Vagina (tissue), 2 donors: ENCODE results near the gene GTF2H3. TPM values are rescaled to one million over a fixed set of nuclear protein-coding genes. Genes with fewer than 3 reads are reported as not detected.
A peak's percentile ranks its signal among the peaks of the same experiment; 100 is the strongest.

Experiments
- DNase-seq, 2 donors: peaks; one replicate each; pipeline ENCODE4 v3.0.0-alpha.2; 2017; ENCODE audit errors: extremely low spot score in 2 of 2
- H3K27ac ChIP-seq: fragments of 200-600 bp; sonication (generic); one replicate; pipeline ENCODE4 v1.5.1; 2019
- H3K27me3 ChIP-seq: fragments of 200-600 bp; sonication (generic); one replicate; pipeline ENCODE4 v1.5.1; 2019
- H3K36me3 ChIP-seq, 2 donors: fragments of 200-600 bp; sonication (generic); one replicate each; pipeline ENCODE4 v1.5.1; 2017 to 2019
- H3K4me1 ChIP-seq: fragments of 200-600 bp; sonication (generic); one replicate; pipeline ENCODE4 v1.5.1; 2019
- H3K4me3 ChIP-seq, 2 donors: fragments of 200-600 bp; sonication (generic); 1 replicate in 1 of 2; 2 replicates in 1 of 2; pipeline ENCODE4 v1.5.1; 2016 to 2019
- H3K9me3 ChIP-seq: fragments of 200-600 bp; sonication (generic); one replicate; pipeline ENCODE4 v1.5.1; 2019
- CTCF ChIP-seq, 3 experiments: fragments of 450-650 bp in 2 of 3; fragments of 200-600 bp in 1 of 3; sonication (generic) in 1 of 3; IDR thresholded peaks; one replicate each; pipeline ENCODE4 v1.5.1; 2017 to 2019; ENCODE audit warnings: antibody characterized with exemption in 3 of 3, mild to moderate bottlenecking in 2 of 3, moderate library complexity in 2 of 3
- POLR2A ChIP-seq, 2 donors: fragments of 450-650 bp; IDR thresholded peaks; one replicate each; pipeline ENCODE4 v1.6.1; 2017; ENCODE audit warnings: antibody characterized with exemption in 2 of 2, mild to moderate bottlenecking in 2 of 2, moderate library complexity in 2 of 2
- POLR2AphosphoS5 ChIP-seq, 2 donors: sonication (generic); formaldehyde crosslinking; IDR thresholded peaks; one replicate each; pipeline ENCODE4 v1.9.0; 2017; ENCODE audit warnings: antibody characterized with exemption in 2 of 2, mild to moderate bottlenecking in 2 of 2, low read depth in 1 of 2; ENCODE audit not compliant: insufficient read depth in 1 of 2
- intact Hi-C: fragments of 100-400 bp; cut with DNase I; formaldehyde crosslinking; loops from one replicate; pipeline ENCODE4 v1.15.1; 2023
- total RNA-seq: library from RNA; depleted of rRNA; stranded (reverse); fragments of >200 nt; gene quantifications from one replicate; pipeline ENCODE4 v1.2.3, GENCODE V29; 2016

Gene GTF2H3
- total RNA-seq, 1 donor from 2014 or later: 21.1 TPM

GRCh38 chr12:123667771-123668170 lies 34.1 kb downstream of the GTF2H3 start:
- no peak overlapping the region for H3K27ac ChIP-seq
- peaks cover 0 to 5% of the 10 kb centered on the region in 2 donors for H3K36me3 ChIP-seq
- no peak overlapping the region for H3K4me3 ChIP-seq
- TF ChIP-seq POLR2A (IDR thresholded peaks at IDR 0.05) (no peak), CTCF (IDR thresholded peaks at IDR 0.05) (no peak), POLR2AphosphoS5 (IDR thresholded peaks at IDR 0.05; ENCODE audit: insufficient read depth in 1 of 2, low read depth in 1 of 2) (no peak)
- H3K27me3 ChIP-seq: no peaks in the 10 kb centered on the region
- H3K9me3 ChIP-seq: no peaks in the 10 kb centered on the region
- peaks cover 15% of the 10 kb centered on the region for H3K4me1 ChIP-seq
- no peak for DNase-seq
- intact Hi-C loops: no loop called here

GRCh38 chr12:123670882-123671728 lies 37.5 kb downstream of the GTF2H3 start, which contains the start of gene TCTN2:
Gene TCTN2 (plus strand): TSS chr12:123671113. CDS start chr12:123671241, 128 bp downstream.
- intact Hi-C loops: no loop called here
- no peak within 1 kb of the TSS for H3K27ac ChIP-seq

GRCh38 chr12:123671876-123672275 lies 38.2 kb downstream of the GTF2H3 start:
- Histone ChIP-seq H3K9me3 (no peaks in the 10 kb centered on the region), H3K27ac (no peak overlapping the region), H3K4me3 (peak overlapping the region; percentile 54 to 96), H3K4me1 (peaks cover 19% of the 10 kb centered on the region), H3K36me3 (peaks cover 0 to 23% of the 10 kb centered on the region in 2 donors), H3K27me3 (no peaks in the 10 kb centered on the region)
- intact Hi-C loops: no loop called here
- DNase-seq: no peak
- TF ChIP-seq POLR2A (IDR thresholded peaks at IDR 0.05) (no peak), CTCF (IDR thresholded peaks at IDR 0.05) (no peak), POLR2AphosphoS5 (IDR thresholded peaks at IDR 0.05; ENCODE audit: insufficient read depth in 1 of 2, low read depth in 1 of 2) (no peak)

More at GRCh38 chr12:123670882-123671728, 37.5 kb downstream of the GTF2H3 start, which contains the start of gene TCTN2:
- peak in 1 of 2 donors; percentile 95 for DNase-seq
- TF ChIP-seq CTCF (IDR thresholded peaks at IDR 0.05) (no peak), POLR2A (IDR thresholded peaks at IDR 0.05) (no peak), POLR2AphosphoS5 (IDR thresholded peaks at IDR 0.05; ENCODE audit: insufficient read depth in 1 of 2, low read depth in 1 of 2) (peak; percentile 67 to 73)
- Histone ChIP-seq H3K4me1 (peaks cover 19% of the 10 kb centered on the region), H3K4me3 (peak within 1 kb of the TSS; percentile 54 to 96), H3K36me3 (peaks cover 0 to 19% of the 10 kb centered on the region in 2 donors), H3K27me3 (no peaks in the 10 kb centered on the region), H3K9me3 (no peaks in the 10 kb centered on the region)

- H3K4me3 ChIP-seq: no peak overlapping the region
- intact Hi-C loops: no loop called here
- H3K27me3 ChIP-seq: no peaks in the 10 kb centered on the region
- H3K27ac ChIP-seq: no peak overlapping the region
- no peak for DNase-seq
- H3K9me3 ChIP-seq: no peaks in the 10 kb centered on the region
- H3K4me1 ChIP-seq: peaks cover 19% of the 10 kb centered on the region
- peaks cover 0 to 35% of the 10 kb centered on the region in 2 donors for H3K36me3 ChIP-seq
- TF ChIP-seq CTCF (IDR thresholded peaks at IDR 0.05): no peak
- no peak for TF ChIP-seq POLR2AphosphoS5 (IDR thresholded peaks at IDR 0.05; ENCODE audit: insufficient read depth in 1 of 2, low read depth in 1 of 2)
- no peak for TF ChIP-seq POLR2A (IDR thresholded peaks at IDR 0.05)
Observed at GRCh38 chr12:123675436-123675835, 41.8 kb downstream of the GTF2H3 start.
